Neural progenitor cell (in vitro differentiated cells): ENCODE results near the gene NPC1L1. TPM values are rescaled to one million over a fixed set of nuclear protein-coding genes. Genes with fewer than 3 reads are reported as not detected.
A peak's percentile ranks its signal among the peaks of the same experiment; 100 is the strongest.

Source experiments
- DNase-seq: peaks from one replicate; pipeline ENCODE4 v3.0.0-alpha.2; 2016; ENCODE audit warnings: low spot score
- H2AFZ ChIP-seq: fragments of 200-600 bp; sonication (generic); replicated peaks from 2 replicates; pipeline ENCODE4 v1.6.1; 2016; ENCODE audit warnings: antibody characterized with exemption
- H3F3A ChIP-seq: fragments of 200-600 bp; sonication (generic); 2 replicates; pipeline ENCODE4 v1.6.1; 2016; ENCODE audit warnings: antibody characterized with exemption, low read depth
- H3K27ac ChIP-seq: fragments of 200-600 bp; sonication (generic); 2 replicates; pipeline ENCODE4 v1.5.1; 2016; ENCODE audit warnings: mild to moderate bottlenecking
- H3K27me3 ChIP-seq: fragments of 200-600 bp; sonication (generic); 2 replicates; pipeline ENCODE4 v1.6.1; 2016; ENCODE audit warnings: mild to moderate bottlenecking, moderate library complexity
- H3K36me3 ChIP-seq: fragments of 200-600 bp; sonication (generic); 2 replicates; pipeline ENCODE4 v1.5.1; 2016
- H3K4me1 ChIP-seq: fragments of 200-600 bp; sonication (generic); 2 replicates; pipeline ENCODE4 v1.6.1; 2016; ENCODE audit warnings: mixed run types
- H3K4me2 ChIP-seq: fragments of 200-600 bp; sonication (generic); 2 replicates; pipeline ENCODE4 v1.6.1; 2016
- H3K4me3 ChIP-seq: fragments of 200-600 bp; sonication (generic); 2 replicates; pipeline ENCODE4 v1.5.1; 2016
- H3K79me2 ChIP-seq: fragments of 200-600 bp; sonication (generic); 2 replicates; pipeline ENCODE4 v1.6.1; 2016; ENCODE audit warnings: low read depth
- H3K9ac ChIP-seq: fragments of 200-600 bp; sonication (generic); 2 replicates; pipeline ENCODE4 v1.6.1; 2016
- H3K9me3 ChIP-seq: fragments of 200-600 bp; sonication (generic); 2 replicates; pipeline ENCODE4 v1.5.1; 2016; ENCODE audit warnings: low read depth
- H4K20me1 ChIP-seq: fragments of 200-600 bp; sonication (generic); 2 replicates; pipeline ENCODE4 v1.6.1; 2016; ENCODE audit warnings: low read depth
- H3K27ac Mint-ChIP-seq: 3 replicates; pipeline ENCODE4 v1.8.0; 2021; ENCODE audit warnings: mixed read lengths
- H3K27me3 Mint-ChIP-seq: 2 replicates; pipeline ENCODE4 v1.8.0; 2022; ENCODE audit warnings: low read depth, mild to moderate bottlenecking, inconsistent platforms, moderate library complexity, mixed read lengths; ENCODE audit not compliant: insufficient read depth
- H3K36me3 Mint-ChIP-seq: 3 replicates; pipeline ENCODE4 v1.8.0; 2021; ENCODE audit warnings: mixed read lengths
- H3K4me1 Mint-ChIP-seq: 3 replicates; pipeline ENCODE4 v1.8.0; 2021; ENCODE audit warnings: mixed read lengths
- H3K4me3 Mint-ChIP-seq: 3 replicates; pipeline ENCODE4 v1.8.0; 2021; ENCODE audit warnings: mild to moderate bottlenecking, moderate library complexity, mixed read lengths
- H3K9me3 Mint-ChIP-seq: 3 replicates; pipeline ENCODE4 v1.8.0; 2020; ENCODE audit warnings: mixed read lengths
- EZH2 ChIP-seq: fragments of 200-600 bp; sonication (generic); IDR thresholded peaks from 2 replicates; pipeline ENCODE4 v1.6.1; 2017; ENCODE audit warnings: antibody characterized with exemption, mild to moderate bottlenecking, moderate library complexity
- EZH2phosphoT487 ChIP-seq: fragments of 200-600 bp; sonication (generic); IDR thresholded peaks from 2 replicates; pipeline ENCODE4 v1.6.1; 2017; ENCODE audit warnings: antibody characterized with exemption
- total RNA-seq: library from RNA; depleted of rRNA; stranded (reverse); fragments of >200 nt; gene quantifications from 2 replicates; pipeline ENCODE4 v1.2.3, GENCODE V29; 2015; ENCODE audit warnings: low replicate concordance
- TF ChIP-seq, protein P1 (sequence below): fragments of 200-600 bp; sonication (generic); IDR thresholded peaks from 2 replicates; pipeline ENCODE4 v1.5.1; 2017; ENCODE audit warnings: antibody characterized with exemption, mild to moderate bottlenecking

NPC1L1 gene
- total RNA-seq, 1 donor from 2014 or later, result not detected

DNA sequence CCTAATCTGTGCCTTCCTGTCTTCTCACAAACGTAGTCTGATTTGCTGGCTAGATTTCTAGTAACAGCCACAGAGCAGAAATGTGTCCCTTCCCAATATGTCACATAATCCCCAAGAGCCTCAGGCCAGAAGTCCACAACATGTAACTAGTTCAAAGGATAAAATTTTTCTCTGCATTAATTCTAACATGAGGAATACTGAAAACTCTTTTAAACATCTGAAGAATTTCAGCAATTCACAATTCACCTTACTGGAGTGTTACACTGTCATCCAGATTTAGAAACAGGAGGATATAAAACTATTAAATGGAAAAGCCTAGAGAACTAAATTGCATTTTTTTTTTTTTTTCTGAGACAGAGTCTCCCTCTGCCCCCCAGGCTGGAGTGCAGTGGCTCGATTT lies 35.1 kb upstream of the NPC1L1 start:
- no peak overlapping the region for H3K9ac ChIP-seq
- Mint-ChIP-seq H3K27ac (no peak overlapping the region), H3K27me3 (peaks cover under 1% of the 10 kb centered on the region), H3K36me3 (peaks cover 36% of the 10 kb centered on the region), H3K4me1 (peaks cover 39% of the 10 kb centered on the region), H3K9me3 (no peaks in the 10 kb centered on the region), H3K4me3 (peak overlapping the region; percentile 28)
- H3K36me3 ChIP-seq, result peaks cover 7% of the 10 kb centered on the region
- no peak overlapping the region for H2AFZ ChIP-seq
- no peaks in the 10 kb centered on the region for H3K27me3 ChIP-seq
- H3K27ac ChIP-seq, result no peak overlapping the region
- H3F3A ChIP-seq, result peaks cover 41% of the 10 kb centered on the region
- peaks cover 6% of the 10 kb centered on the region for H4K20me1 ChIP-seq
- no peaks in the 10 kb centered on the region for H3K9me3 ChIP-seq
- DNase-seq, result no peak
- peaks cover 24% of the 10 kb centered on the region for H3K4me1 ChIP-seq
- H3K79me2 ChIP-seq, result peaks cover 53% of the 10 kb centered on the region
- no peak overlapping the region for H3K4me2 ChIP-seq
- no peak overlapping the region for H3K4me3 ChIP-seq
- TF ChIP-seq EZH2phosphoT487 (no peak), EZH2 (no peak)
- TF ChIP-seq, protein P1, sequence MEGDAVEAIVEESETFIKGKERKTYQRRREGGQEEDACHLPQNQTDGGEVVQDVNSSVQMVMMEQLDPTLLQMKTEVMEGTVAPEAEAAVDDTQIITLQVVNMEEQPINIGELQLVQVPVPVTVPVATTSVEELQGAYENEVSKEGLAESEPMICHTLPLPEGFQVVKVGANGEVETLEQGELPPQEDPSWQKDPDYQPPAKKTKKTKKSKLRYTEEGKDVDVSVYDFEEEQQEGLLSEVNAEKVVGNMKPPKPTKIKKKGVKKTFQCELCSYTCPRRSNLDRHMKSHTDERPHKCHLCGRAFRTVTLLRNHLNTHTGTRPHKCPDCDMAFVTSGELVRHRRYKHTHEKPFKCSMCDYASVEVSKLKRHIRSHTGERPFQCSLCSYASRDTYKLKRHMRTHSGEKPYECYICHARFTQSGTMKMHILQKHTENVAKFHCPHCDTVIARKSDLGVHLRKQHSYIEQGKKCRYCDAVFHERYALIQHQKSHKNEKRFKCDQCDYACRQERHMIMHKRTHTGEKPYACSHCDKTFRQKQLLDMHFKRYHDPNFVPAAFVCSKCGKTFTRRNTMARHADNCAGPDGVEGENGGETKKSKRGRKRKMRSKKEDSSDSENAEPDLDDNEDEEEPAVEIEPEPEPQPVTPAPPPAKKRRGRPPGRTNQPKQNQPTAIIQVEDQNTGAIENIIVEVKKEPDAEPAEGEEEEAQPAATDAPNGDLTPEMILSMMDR, result no peak

DNA sequence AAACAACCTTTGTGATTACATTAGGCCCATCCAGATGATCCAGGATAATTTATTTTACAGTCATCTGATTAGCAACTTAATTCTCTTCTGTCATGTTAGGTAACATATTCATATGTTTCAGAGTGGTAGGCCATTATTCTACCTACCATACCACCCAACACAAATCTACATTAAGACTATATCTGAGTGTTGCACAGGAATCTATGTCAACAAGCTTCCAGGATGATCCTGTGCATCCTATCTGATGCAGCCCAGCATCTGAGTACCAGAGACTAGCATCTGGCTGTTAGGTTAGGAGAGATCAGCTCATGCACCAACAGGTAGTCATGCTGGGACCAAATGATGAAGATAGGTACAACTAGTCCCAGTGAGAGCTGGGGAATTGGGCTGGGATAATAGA lies 33.9 kb upstream of the NPC1L1 start:
- peak overlapping the region; percentile 25 for H3K9ac ChIP-seq
- peaks cover 6% of the 10 kb centered on the region for H4K20me1 ChIP-seq
- peaks cover 30% of the 10 kb centered on the region for H3K4me1 Mint-ChIP-seq
- peaks cover 17% of the 10 kb centered on the region for H3K4me1 ChIP-seq
- no peak overlapping the region for H3K27ac ChIP-seq
- H3K36me3 Mint-ChIP-seq, result peaks cover 36% of the 10 kb centered on the region
- H3K27ac Mint-ChIP-seq, result no peak overlapping the region
- peaks cover 3% of the 10 kb centered on the region for H3K27me3 Mint-ChIP-seq
- H3K36me3 ChIP-seq, result peaks cover 7% of the 10 kb centered on the region
- no peak overlapping the region for H2AFZ ChIP-seq
- peaks cover 38% of the 10 kb centered on the region for H3F3A ChIP-seq
- H3K4me3 Mint-ChIP-seq, result peak overlapping the region; percentile 98
- peak overlapping the region; percentile 92 for H3K4me2 ChIP-seq
- no peak for DNase-seq
- peak overlapping the region; percentile 73 for H3K4me3 ChIP-seq
- peaks cover 44% of the 10 kb centered on the region for H3K79me2 ChIP-seq
- TF ChIP-seq, protein P1, result no peak
- TF ChIP-seq EZH2 (no peak), EZH2phosphoT487 (no peak)
- no peaks in the 10 kb centered on the region for H3K27me3 ChIP-seq
- no peaks in the 10 kb centered on the region for H3K9me3 ChIP-seq
- no peaks in the 10 kb centered on the region for H3K9me3 Mint-ChIP-seq

DNA sequence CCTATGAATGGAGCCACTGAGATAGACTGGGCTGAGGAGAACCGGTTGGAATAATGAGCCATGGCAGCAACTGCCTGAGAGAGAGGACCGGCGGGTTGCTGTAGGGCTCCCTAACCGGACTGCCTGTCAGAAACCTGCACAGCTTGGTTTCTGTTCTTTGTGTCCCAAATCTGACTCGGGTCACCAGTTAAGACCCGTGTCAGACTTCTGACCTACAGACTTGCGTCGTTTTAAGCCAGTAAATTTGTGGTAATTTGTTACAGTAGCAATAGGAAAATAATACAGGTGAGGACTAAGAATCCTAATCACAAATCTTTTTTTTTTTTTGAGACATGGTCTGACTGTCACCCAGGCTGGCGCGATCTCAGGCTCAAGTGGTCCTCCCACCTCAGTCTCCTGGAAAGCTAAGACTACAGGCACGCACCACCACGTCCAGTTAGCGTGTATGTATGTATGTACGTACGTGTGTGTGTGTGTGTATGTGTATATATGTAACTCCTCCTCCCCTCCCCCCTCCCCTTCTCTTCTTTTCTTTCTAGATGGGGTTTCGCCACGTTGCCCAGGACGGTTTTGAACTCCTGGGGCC lies 33.2 kb upstream of the NPC1L1 start:
- TF ChIP-seq, protein P1, result no peak
- no peak for TF ChIP-seq EZH2
- TF ChIP-seq EZH2phosphoT487, result no peak
- peak overlapping the region; percentile 96 for H3K27ac Mint-ChIP-seq
- peaks cover 7% of the 10 kb centered on the region for H3K36me3 ChIP-seq

More for the DNA sequence above, 33.2 kb upstream of the NPC1L1 start:
- Histone ChIP-seq H3F3A (peaks cover 31% of the 10 kb centered on the region), H2AFZ (peak overlapping the region; percentile 60), H3K4me2 (peak overlapping the region; percentile 92), H3K79me2 (peaks cover 39% of the 10 kb centered on the region), H4K20me1 (peaks cover under 1% of the 10 kb centered on the region), H3K4me1 (peaks cover 17% of the 10 kb centered on the region), H3K27ac (peak overlapping the region; percentile 71), H3K9ac (peak overlapping the region; percentile 73), H3K9me3 (no peaks in the 10 kb centered on the region), H3K4me3 (peak overlapping the region; percentile 73), H3K27me3 (no peaks in the 10 kb centered on the region)
- Mint-ChIP-seq H3K4me1 (peaks cover 27% of the 10 kb centered on the region), H3K4me3 (peak overlapping the region; percentile 98), H3K9me3 (no peaks in the 10 kb centered on the region), H3K36me3 (peaks cover 39% of the 10 kb centered on the region), H3K27me3 (peaks cover 3% of the 10 kb centered on the region)
- DNase-seq, result no peak
